HuH-7 (cell line): Measurements from ENCODE around the gene RFLNA.
A peak's percentile ranks its signal among the peaks of the same experiment; 100 is the strongest.

ENCODE experiments used
- DNase-seq: peaks from one replicate; pipeline ENCODE4 v3.0.0; 2011; ENCODE audit warnings: low spot score

Gene RFLNA

GRCh38 chr12:124338876-124339603, 44.1 kb downstream of the RFLNA start:
- no peak for DNase-seq

GRCh38 chr12:124340080-124340900, 45.4 kb downstream of the RFLNA start:
- no peak for DNase-seq

GRCh38 chr12:124341645-124342069, 46.8 kb downstream of the RFLNA start:
- DNase-seq: no peak

GRCh38 chr12:124344022-124344421, 49.1 kb downstream of the RFLNA start:
- no peak for DNase-seq

- DNase-seq: no peak
Measured at GRCh38 chr12:124344526-124344925, 49.6 kb downstream of the RFLNA start.

GRCh38 chr12:124345795-124346194, 50.9 kb downstream of the RFLNA start:
- DNase-seq: no peak

GRCh38 chr12:124346425-124347168, 51.7 kb downstream of the RFLNA start:
- no peak for DNase-seq

- no peak for DNase-seq
Measured at GRCh38 chr12:124347335-124347734, 52.4 kb downstream of the RFLNA start.

- DNase-seq: no peak
Measured at GRCh38 chr12:124347805-124348658, 53.1 kb downstream of the RFLNA start.

GRCh38 chr12:124348659-124349380, 53.9 kb downstream of the RFLNA start:
- DNase-seq: no peak

- no peak for DNase-seq
Measured at GRCh38 chr12:124350491-124350890, 55.6 kb downstream of the RFLNA start.

GRCh38 chr12:124351422-124351821, 56.5 kb downstream of the RFLNA start:
- no peak for DNase-seq

GRCh38 chr12:124352257-124352656, 57.4 kb downstream of the RFLNA start:
- no peak for DNase-seq

GRCh38 chr12:124352839-124353238, 57.9 kb downstream of the RFLNA start:
- DNase-seq: peak; percentile 74

- DNase-seq: no peak
Measured at GRCh38 chr12:124354400-124354799, 59.5 kb downstream of the RFLNA start.

GRCh38 chr12:124356221-124356620, 61.3 kb downstream of the RFLNA start:
- DNase-seq: no peak

- no peak for DNase-seq
Measured at GRCh38 chr12:124357616-124358015, 62.7 kb downstream of the RFLNA start.

- no peak for DNase-seq
Measured at GRCh38 chr12:124358572-124358971, 63.7 kb downstream of the RFLNA start.

- no peak for DNase-seq
Measured at GRCh38 chr12:124359671-124360581, 65.0 kb downstream of the RFLNA start.
